ENCODE results near the gene PHYKPL. TPM values are rescaled to one million over a fixed set of nuclear protein-coding genes. Genes with fewer than 3 reads are reported as not detected.

The PHYKPL gene
- total and polyA plus RNA-seq, 2 donors (not counting 3 experiments of a cell fraction or from before 2014, with no cell fraction given), result 71.7 to 81.7 TPM

DNA sequence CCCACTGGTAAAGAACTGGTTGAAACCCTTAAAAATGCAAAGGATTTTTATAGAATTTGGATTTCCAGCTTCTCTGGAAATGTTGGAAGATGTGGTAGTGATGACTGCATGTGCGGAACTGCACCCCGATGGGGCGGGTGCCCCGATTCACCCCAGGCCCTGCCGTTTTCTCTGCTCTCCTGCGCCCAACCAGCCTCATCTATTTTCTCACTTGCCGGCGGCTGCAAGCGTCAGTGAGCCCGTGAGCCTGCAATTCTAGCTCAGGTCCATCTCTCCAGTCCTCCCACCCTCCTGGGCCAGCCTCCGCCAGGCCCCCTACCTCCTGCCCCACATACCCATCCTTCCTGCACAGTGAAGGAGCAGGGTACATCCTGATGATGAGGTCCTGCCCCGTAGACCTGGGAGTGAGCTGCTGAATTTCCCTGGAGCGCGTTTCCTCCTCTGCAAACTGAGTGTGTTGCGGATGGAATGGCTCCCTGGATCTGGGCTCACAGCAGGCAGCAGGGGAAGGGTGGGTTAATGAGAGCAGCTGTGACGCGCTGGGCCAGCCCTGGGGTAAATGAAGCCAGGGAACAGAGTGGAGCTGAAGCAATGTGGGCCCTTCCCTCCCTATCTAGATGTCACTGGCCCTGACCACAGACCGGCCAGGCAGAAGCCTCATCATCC is 45.9 kb upstream of the PHYKPL start:
- BruUV-seq (replicated peaks), result no TSS peak
- H3K9me1 ChIP-seq (replicated peaks; ENCODE audit: control insufficient read depth, extremely low read depth, insufficient read depth, low read length), result no peaks in the 10 kb centered on the region
- FAIRE-seq (no peak), DNase-seq (ENCODE audit: low read depth, low spot score) (no peak)
- H3K79me2 ChIP-seq (ENCODE audit: control insufficient read depth, insufficient read depth, low read length), result no peaks in the 10 kb centered on the region
- H3K4me1 ChIP-seq (ENCODE audit: control insufficient read depth, extremely low read depth, insufficient read depth, low read length), result no peaks in the 10 kb centered on the region
- no peak overlapping the region for H3K9ac ChIP-seq (replicated peaks; ENCODE audit: extremely low read depth, insufficient read depth, low read length)
- no peaks in the 10 kb centered on the region for H3K9me3 ChIP-seq (replicated peaks; ENCODE audit: control insufficient read depth, insufficient read depth, low read length)
- no peaks in the 10 kb centered on the region for H4K20me1 ChIP-seq (replicated peaks; ENCODE audit: control insufficient read depth, extremely low read depth, insufficient read depth, low read length)
- H3K36me3 ChIP-seq (ENCODE audit: control insufficient read depth in 2 of 2, extremely low read depth in 1 of 2, insufficient read depth in 2 of 2, low read length in 2 of 2), result no peaks in the 10 kb centered on the region
- H3K27me3 ChIP-seq (ENCODE audit: control insufficient read depth in 2 of 2, insufficient read depth in 2 of 2, low read length in 2 of 2), result no peaks in the 10 kb centered on the region
- TF ChIP-seq, protein P1, sequence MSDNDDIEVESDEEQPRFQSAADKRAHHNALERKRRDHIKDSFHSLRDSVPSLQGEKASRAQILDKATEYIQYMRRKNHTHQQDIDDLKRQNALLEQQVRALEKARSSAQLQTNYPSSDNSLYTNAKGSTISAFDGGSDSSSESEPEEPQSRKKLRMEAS (IDR thresholded peaks at IDR 0.05; ENCODE audit: insufficient read depth, insufficient read length), result no peak
- TF ChIP-seq POLR2AphosphoS5 (IDR thresholded peaks at IDR 0.05; ENCODE audit: insufficient read depth, low read depth, low read length) (no peak), FOS (IDR thresholded peaks at IDR 0.05; ENCODE audit: borderline replicate concordance, insufficient read depth, low read length) (no peak), GATA2 (IDR thresholded peaks at IDR 0.05; ENCODE audit: insufficient read depth, insufficient read length, low read depth, low read length) (no peak), JUN (IDR thresholded peaks at IDR 0.05; ENCODE audit: borderline replicate concordance, insufficient read depth, insufficient read length, low read depth) (no peak), POLR2A (IDR thresholded peaks at IDR 0.05; ENCODE audit: low read depth, low read length) (no peak), EZH2 (IDR thresholded peaks at IDR 0.05; ENCODE audit: borderline replicate concordance, low read depth, low read length, severe bottlenecking) (no peak), MYC (IDR thresholded peaks at IDR 0.05; ENCODE audit: low read depth, low read length) (no peak)
- TF ChIP-seq, protein P2, sequence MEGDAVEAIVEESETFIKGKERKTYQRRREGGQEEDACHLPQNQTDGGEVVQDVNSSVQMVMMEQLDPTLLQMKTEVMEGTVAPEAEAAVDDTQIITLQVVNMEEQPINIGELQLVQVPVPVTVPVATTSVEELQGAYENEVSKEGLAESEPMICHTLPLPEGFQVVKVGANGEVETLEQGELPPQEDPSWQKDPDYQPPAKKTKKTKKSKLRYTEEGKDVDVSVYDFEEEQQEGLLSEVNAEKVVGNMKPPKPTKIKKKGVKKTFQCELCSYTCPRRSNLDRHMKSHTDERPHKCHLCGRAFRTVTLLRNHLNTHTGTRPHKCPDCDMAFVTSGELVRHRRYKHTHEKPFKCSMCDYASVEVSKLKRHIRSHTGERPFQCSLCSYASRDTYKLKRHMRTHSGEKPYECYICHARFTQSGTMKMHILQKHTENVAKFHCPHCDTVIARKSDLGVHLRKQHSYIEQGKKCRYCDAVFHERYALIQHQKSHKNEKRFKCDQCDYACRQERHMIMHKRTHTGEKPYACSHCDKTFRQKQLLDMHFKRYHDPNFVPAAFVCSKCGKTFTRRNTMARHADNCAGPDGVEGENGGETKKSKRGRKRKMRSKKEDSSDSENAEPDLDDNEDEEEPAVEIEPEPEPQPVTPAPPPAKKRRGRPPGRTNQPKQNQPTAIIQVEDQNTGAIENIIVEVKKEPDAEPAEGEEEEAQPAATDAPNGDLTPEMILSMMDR (IDR thresholded peaks at IDR 0.05; ENCODE audit: extremely low read depth in 1 of 2, insufficient read depth in 1 of 2, low read depth in 1 of 2, low read length in 2 of 2), result no peak
- no peak overlapping the region for H3K4me3 ChIP-seq (replicated peaks in 1 of 3; ENCODE audit: insufficient read depth in 1 of 3, low read depth in 1 of 3, low read length in 3 of 3)
- no peak overlapping the region for H3K4me2 ChIP-seq (ENCODE audit: insufficient read depth, low read length)
- H3K27ac ChIP-seq (ENCODE audit: insufficient read depth, low read depth, low read length), result no peak overlapping the region
- dilution Hi-C loops (cut with MboI; ENCODE audit: extremely low pct_ligation_motif_present, low sequenced_read_pairs) (no loop called here), intact Hi-C loops (cut with micrococcal nuclease) (no loop called here)
- CTCF ChIA-PET, result interaction anchor here (1.3 to 5.6 kb wide), 4 partner anchors 43 to 1215 kb away, joined by 3 to 65 read pairs (median 6); no protein-coding TSS in a partner anchor
- POLR2A ChIA-PET, result no interaction called here
- no peak overlapping the region for H2AFZ ChIP-seq (ENCODE audit: low read depth, low read length)
